ENCODE results near the gene PANK4. TPM values are rescaled to one million over a fixed set of nuclear protein-coding genes. Genes with fewer than 3 reads are reported as not detected.

PANK4 gene
- total and polyA plus RNA-seq, 9 of the 15 experiments (the other 6 are each of a cell fraction or from before 2014, with no cell fraction given): 0.93 to 55.6 (median 31.5) TPM

DNA sequence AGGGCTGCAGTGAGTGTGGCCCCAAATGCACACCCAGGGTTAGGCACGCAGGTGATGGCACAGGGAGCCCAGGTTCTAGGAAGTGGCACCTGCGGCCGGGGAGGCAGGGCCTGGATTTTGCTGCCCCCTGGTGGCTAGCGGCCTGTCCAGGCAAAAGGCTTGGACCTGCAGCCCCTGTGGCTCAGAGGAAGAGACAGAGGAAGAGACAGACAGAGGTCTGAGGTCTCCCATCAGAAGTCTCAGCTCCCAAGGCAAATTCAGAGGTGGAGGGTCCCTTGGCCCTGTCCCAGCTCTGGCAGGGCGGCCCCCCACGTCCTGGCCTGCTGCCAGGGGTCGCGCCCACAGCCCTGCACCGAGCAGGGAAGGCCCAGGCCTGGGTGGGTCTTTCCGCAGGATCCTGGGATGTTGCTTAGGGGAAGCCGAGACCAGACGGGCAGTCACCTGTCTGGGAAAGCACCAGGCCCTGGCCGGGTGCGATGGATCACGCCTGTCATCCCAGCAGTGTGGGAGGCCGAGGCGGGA is 21.7 kb upstream of the PANK4 start (continued):
- TF ChIP-seq HDAC2 (IDR thresholded peaks at IDR 0.05) (no peak), JUN (IDR thresholded peaks at IDR 0.05; ENCODE audit: borderline replicate concordance, low read depth, low read length) (0 out of 2 replicates have a peak, but pooled peaks have one; percentile 20), JUN (CRISPR knock-in tag; IDR thresholded peaks at IDR 0.05; ENCODE audit: borderline replicate concordance) (no peak), ZNF347 (CRISPR knock-in tag; IDR thresholded peaks at IDR 0.05; ENCODE audit: low read depth) (0 out of 2 replicates have a peak, but pooled peaks have one; percentile 33), SMARCB1 (IDR thresholded peaks at IDR 0.05; ENCODE audit: insufficient read length, low read depth) (no peak), HMG20A (CRISPR knock-in tag; conservative IDR thresholded peaks at IDR 0.05) (no peak), TEAD2 (tag; IDR thresholded peaks at IDR 0.05) (no peak), RBM22 (IDR thresholded peaks at IDR 0.05; ENCODE audit: low read depth, low read length, poor library complexity, severe bottlenecking) (no peak), SREBF2 (CRISPR knock-in tag; IDR thresholded peaks at IDR 0.05) (no peak), CEBPG (CRISPR knock-in tag; IDR thresholded peaks at IDR 0.05) (no peak), CEBPG (tag; conservative IDR thresholded peaks at IDR 0.05 in 1 of 2, IDR thresholded peaks at IDR 0.05 in 1 of 2) (no peak)
- TF ChIP-seq, protein P1, sequence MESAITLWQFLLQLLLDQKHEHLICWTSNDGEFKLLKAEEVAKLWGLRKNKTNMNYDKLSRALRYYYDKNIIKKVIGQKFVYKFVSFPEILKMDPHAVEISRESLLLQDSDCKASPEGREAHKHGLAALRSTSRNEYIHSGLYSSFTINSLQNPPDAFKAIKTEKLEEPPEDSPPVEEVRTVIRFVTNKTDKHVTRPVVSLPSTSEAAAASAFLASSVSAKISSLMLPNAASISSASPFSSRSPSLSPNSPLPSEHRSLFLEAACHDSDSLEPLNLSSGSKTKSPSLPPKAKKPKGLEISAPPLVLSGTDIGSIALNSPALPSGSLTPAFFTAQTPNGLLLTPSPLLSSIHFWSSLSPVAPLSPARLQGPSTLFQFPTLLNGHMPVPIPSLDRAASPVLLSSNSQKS (CRISPR knock-in tag; IDR thresholded peaks at IDR 0.05): no peak
- TF ChIP-seq, protein P2, sequence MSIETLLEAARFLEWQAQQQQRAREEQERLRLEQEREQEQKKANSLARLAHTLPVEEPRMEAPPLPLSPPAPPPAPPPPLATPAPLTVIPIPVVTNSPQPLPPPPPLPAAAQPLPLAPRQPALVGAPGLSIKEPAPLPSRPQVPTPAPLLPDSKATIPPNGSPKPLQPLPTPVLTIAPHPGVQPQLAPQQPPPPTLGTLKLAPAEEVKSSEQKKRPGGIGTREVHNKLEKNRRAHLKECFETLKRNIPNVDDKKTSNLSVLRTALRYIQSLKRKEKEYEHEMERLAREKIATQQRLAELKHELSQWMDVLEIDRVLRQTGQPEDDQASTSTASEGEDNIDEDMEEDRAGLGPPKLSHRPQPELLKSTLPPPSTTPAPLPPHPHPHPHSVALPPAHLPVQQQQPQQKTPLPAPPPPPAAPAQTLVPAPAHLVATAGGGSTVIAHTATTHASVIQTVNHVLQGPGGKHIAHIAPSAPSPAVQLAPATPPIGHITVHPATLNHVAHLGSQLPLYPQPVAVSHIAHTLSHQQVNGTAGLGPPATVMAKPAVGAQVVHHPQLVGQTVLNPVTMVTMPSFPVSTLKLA (conservative IDR thresholded peaks at IDR 0.05): no peak; a peak in 1 of 4 replicates
- TF ChIP-seq, protein P3, sequence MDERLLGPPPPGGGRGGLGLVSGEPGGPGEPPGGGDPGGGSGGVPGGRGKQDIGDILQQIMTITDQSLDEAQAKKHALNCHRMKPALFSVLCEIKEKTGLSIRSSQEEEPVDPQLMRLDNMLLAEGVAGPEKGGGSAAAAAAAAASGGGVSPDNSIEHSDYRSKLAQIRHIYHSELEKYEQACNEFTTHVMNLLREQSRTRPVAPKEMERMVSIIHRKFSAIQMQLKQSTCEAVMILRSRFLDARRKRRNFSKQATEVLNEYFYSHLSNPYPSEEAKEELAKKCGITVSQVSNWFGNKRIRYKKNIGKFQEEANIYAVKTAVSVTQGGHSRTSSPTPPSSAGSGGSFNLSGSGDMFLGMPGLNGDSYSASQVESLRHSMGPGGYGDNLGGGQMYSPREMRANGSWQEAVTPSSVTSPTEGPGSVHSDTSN (CRISPR knock-in tag; IDR thresholded peaks at IDR 0.05; ENCODE audit: low read depth): no peak
- TF ChIP-seq, protein P3 (tag; conservative IDR thresholded peaks at IDR 0.05; ENCODE audit: low read depth): no peak
- TF ChIP-seq, protein P4, sequence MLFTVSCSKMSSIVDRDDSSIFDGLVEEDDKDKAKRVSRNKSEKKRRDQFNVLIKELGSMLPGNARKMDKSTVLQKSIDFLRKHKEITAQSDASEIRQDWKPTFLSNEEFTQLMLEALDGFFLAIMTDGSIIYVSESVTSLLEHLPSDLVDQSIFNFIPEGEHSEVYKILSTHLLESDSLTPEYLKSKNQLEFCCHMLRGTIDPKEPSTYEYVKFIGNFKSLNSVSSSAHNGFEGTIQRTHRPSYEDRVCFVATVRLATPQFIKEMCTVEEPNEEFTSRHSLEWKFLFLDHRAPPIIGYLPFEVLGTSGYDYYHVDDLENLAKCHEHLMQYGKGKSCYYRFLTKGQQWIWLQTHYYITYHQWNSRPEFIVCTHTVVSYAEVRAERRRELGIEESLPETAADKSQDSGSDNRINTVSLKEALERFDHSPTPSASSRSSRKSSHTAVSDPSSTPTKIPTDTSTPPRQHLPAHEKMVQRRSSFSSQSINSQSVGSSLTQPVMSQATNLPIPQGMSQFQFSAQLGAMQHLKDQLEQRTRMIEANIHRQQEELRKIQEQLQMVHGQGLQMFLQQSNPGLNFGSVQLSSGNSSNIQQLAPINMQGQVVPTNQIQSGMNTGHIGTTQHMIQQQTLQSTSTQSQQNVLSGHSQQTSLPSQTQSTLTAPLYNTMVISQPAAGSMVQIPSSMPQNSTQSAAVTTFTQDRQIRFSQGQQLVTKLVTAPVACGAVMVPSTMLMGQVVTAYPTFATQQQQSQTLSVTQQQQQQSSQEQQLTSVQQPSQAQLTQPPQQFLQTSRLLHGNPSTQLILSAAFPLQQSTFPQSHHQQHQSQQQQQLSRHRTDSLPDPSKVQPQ (CRISPR knock-in tag; IDR thresholded peaks at IDR 0.05; ENCODE audit: borderline replicate concordance): no peak
- TF ChIP-seq, protein P5, sequence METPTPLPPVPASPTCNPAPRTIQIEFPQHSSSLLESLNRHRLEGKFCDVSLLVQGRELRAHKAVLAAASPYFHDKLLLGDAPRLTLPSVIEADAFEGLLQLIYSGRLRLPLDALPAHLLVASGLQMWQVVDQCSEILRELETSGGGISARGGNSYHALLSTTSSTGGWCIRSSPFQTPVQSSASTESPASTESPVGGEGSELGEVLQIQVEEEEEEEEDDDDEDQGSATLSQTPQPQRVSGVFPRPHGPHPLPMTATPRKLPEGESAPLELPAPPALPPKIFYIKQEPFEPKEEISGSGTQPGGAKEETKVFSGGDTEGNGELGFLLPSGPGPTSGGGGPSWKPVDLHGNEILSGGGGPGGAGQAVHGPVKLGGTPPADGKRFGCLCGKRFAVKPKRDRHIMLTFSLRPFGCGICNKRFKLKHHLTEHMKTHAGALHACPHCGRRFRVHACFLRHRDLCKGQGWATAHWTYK (CRISPR knock-in tag; IDR thresholded peaks at IDR 0.05): no peak
